BJ (cell line): ENCODE results near the gene ZNF792. TPM values are rescaled to one million over a fixed set of nuclear protein-coding genes. Genes with fewer than 3 reads are reported as not detected.
"Not testable (repeated sequence)": the region's sequence is repeated elsewhere in the genome, so short reads cannot be mapped to it uniquely, and the experiment has no call there.

Experiments used
- CTCF ChIA-PET: fragments of 350-600 bp; formaldehyde crosslinking; extraction: SDS; loops from one replicate; lab custom pipeline; 2021; ENCODE audit warnings: antibody characterized with exemption, inconsistent platforms; lab: Yijun Ruan, JAX
- POLR2A ChIA-PET: fragments of 300-600 bp; sonication (Branson Sonifier 250); formaldehyde crosslinking; extraction: SDS; loops from one replicate; lab custom pipeline; 2021; ENCODE audit warnings: antibody characterized with exemption; lab: Charles Lee
- DNase-seq: peaks from one replicate; pipeline ENCODE4 v3.0.0-alpha.2; 2011; ENCODE audit warnings: low read depth
- H3K27me3 ChIP-seq: 2 replicates; pipeline ENCODE4 v1.6.0; 2011; ENCODE audit warnings: low read length; ENCODE audit not compliant: control insufficient read depth, insufficient read depth
- H3K36me3 ChIP-seq: 2 replicates; pipeline ENCODE4 v1.5.1; 2011; ENCODE audit warnings: low read length; ENCODE audit not compliant: control insufficient read depth, insufficient read depth
- H3K4me3 ChIP-seq: 2 replicates; pipeline ENCODE4 v1.5.1; 2011; ENCODE audit warnings: low read depth, mild to moderate bottlenecking, control low read depth, low read length
- CTCF ChIP-seq: IDR thresholded peaks from 2 replicates; pipeline ENCODE4 v1.5.1; 2011; ENCODE audit warnings: low read depth, mild to moderate bottlenecking, control low read depth, inconsistent platforms, low read length, moderate library complexity; ENCODE audit not compliant: insufficient read depth
- polyA plus RNA-seq: library from polyadenylated mRNA; depleted of rRNA; stranded (reverse); fragments of >200 nt; gene quantifications from 2 replicates; pipeline ENCODE4 v1.2.3, GENCODE V29; 2011; rRNA removed

The ZNF792 gene
- polyA plus RNA-seq, 1 experiment: 1.8 TPM

GRCh38 chr19:34926361-34926684, 37.7 kb downstream of the ZNF792 start:
- Histone ChIP-seq H3K36me3 (no peaks in the 10 kb centered on the region), H3K4me3 (peak overlapping the region; percentile 45), H3K27me3 (no peaks in the 10 kb centered on the region)
- DNase-seq: no peak
- CTCF ChIA-PET: no interaction called here
- POLR2A ChIA-PET: interaction anchor here (0.9 kb wide), 1 partner anchor 75 kb away, joined by 6 read pairs; no protein-coding TSS in a partner anchor
- no peak for TF ChIP-seq CTCF

DNA sequence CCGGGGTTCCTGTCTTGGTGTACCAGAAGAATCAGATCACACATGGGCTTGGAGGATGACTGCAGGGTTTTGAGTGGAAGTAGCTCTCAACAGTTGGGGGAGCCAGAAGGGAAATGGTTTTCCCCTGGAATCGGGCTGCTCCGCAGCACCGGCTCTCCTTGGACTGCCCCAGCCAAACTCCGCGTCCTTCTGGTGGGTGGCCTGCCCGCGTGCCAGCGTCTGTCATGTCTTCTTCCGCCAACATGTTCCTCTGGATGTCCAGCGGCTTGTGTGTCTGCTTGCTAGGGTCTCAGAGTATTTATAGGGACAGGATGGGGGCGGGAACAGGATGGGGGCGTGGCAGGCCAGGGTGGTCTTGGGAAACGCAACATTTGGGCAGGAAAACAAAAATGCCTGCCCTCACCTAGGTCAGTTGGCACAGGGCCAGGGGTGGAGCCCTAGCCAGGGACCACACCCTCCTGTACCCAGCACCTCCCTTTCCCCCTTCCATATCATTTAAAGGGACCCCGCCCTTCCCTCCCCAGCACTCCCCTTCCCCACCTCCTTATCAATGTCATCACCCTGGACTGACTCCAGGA, 38.7 kb downstream of the ZNF792 start:
- no peak for TF ChIP-seq CTCF
- ChIA-PET POLR2A (no interaction called here), CTCF (no interaction called here)
- H3K36me3 ChIP-seq: no peaks in the 10 kb centered on the region
- no peak for DNase-seq
- no peaks in the 10 kb centered on the region for H3K27me3 ChIP-seq
- no peak overlapping the region for H3K4me3 ChIP-seq

GRCh38 chr19:34920090-34920786, 43.8 kb downstream of the ZNF792 start:
- H3K4me3 ChIP-seq, DNase-seq, H3K36me3 ChIP-seq, H3K27me3 ChIP-seq, CTCF ChIA-PET, POLR2A ChIA-PET: not testable (repeated sequence)

- no peak for TF ChIP-seq CTCF
- ChIA-PET POLR2A (no interaction called here), CTCF (no interaction called here)
- Histone ChIP-seq H3K36me3 (no peaks in the 10 kb centered on the region), H3K27me3 (no peaks in the 10 kb centered on the region), H3K4me3 (no peak overlapping the region)
- no peak for DNase-seq
These were observed 45.8 kb downstream of the ZNF792 start for GRCh38 chr19:34918190-34918589.

DNA sequence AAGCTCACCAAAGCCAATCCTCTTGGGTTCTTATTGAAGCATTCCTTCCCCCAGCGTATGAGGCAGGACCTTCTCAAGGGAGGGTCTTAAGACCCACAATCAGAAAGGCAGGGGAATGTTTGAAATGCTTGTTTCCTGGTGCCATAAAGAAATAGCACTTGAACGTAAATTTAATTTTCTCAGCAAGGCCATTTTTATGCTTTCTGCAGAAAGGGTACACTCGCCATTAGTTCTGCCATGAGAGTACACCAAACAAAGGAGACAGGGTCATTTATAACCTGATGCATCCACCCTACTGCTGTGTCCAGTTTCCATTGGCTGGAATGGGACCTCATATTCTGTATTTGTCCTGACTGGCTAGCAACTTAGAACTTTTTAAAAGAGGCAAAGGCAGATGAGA, 46.9 kb downstream of the ZNF792 start:
- H3K4me3 ChIP-seq, H3K36me3 ChIP-seq, DNase-seq, CTCF ChIA-PET, POLR2A ChIA-PET, H3K27me3 ChIP-seq: not testable (repeated sequence)

DNA sequence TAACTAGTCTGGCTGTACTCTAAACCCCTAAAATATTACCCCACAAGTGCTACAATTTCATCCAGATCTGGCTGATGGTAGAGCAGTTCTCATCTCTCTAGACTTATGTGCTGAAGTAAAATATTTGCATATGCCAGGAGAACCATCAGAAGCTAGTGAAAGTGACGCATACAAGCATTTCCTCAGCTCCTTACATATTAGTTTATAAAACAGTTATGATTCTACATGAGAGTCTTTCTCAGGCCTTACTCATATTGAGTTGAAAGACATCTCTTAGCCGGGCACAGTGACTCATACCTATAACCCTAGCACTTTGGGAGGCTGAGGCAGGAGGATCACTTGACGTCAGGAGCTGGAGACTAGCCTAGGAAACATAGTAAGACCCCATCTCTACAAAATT, 53.3 kb downstream of the ZNF792 start:
- ChIA-PET CTCF (no interaction called here), POLR2A (no interaction called here)
- TF ChIP-seq CTCF: no peak
- Histone ChIP-seq H3K4me3 (no peak overlapping the region), H3K27me3 (no peaks in the 10 kb centered on the region), H3K36me3 (no peaks in the 10 kb centered on the region)
- DNase-seq: no peak

Other genes with a start within 250 kb of the ZNF792 start
- gene ZNF181, start 230.0 kb downstream of the ZNF792 start, polyA plus RNA-seq: 3.2 and 5.5 TPM in 2 replicates
- 5.9 and 7.1 TPM in 2 replicates for gene ZNF599, start 191.0 kb downstream of the ZNF792 start, polyA plus RNA-seq
- 1.1 and 1.6 TPM in 2 replicates for gene ZNF30, start 37.3 kb downstream of the ZNF792 start, polyA plus RNA-seq
- gene GRAMD1A, start 36.1 kb upstream of the ZNF792 start, polyA plus RNA-seq: 51.0 and 74.9 TPM in 2 replicates
- 6.2 and 9.5 TPM in 2 replicates for gene SCN1B, start 66.2 kb upstream of the ZNF792 start, polyA plus RNA-seq
- gene HPN, start 77.5 kb upstream of the ZNF792 start, polyA plus RNA-seq: not detected in 2 replicates
- not detected in 2 replicates for gene FXYD3, start 151.6 kb upstream of the ZNF792 start, polyA plus RNA-seq
- 0.17 and 0.25 TPM in 2 replicates for gene LGI4, start 170.8 kb upstream of the ZNF792 start, polyA plus RNA-seq
- 3.8 and 4.0 TPM in 2 replicates for gene FXYD1, start 174.6 kb upstream of the ZNF792 start, polyA plus RNA-seq
- gene FXYD7, start 179.0 kb upstream of the ZNF792 start, polyA plus RNA-seq: 0.10 TPM in 1 of 2 replicates, not detected in the other
- 248 and 332 TPM in 2 replicates for gene FXYD5, start 190.5 kb upstream of the ZNF792 start, polyA plus RNA-seq